ENCODE results near the gene IFITM1. TPM values are rescaled to one million over a fixed set of nuclear protein-coding genes. Genes with fewer than 3 reads are reported as not detected.
"Not testable (repeated sequence)": the region's sequence is repeated elsewhere in the genome, so short reads cannot be mapped to it uniquely, and the experiment has no call there.

The IFITM1 gene
- total RNA-seq, 1 donor from 2014 or later: 6.9 TPM

DNA sequence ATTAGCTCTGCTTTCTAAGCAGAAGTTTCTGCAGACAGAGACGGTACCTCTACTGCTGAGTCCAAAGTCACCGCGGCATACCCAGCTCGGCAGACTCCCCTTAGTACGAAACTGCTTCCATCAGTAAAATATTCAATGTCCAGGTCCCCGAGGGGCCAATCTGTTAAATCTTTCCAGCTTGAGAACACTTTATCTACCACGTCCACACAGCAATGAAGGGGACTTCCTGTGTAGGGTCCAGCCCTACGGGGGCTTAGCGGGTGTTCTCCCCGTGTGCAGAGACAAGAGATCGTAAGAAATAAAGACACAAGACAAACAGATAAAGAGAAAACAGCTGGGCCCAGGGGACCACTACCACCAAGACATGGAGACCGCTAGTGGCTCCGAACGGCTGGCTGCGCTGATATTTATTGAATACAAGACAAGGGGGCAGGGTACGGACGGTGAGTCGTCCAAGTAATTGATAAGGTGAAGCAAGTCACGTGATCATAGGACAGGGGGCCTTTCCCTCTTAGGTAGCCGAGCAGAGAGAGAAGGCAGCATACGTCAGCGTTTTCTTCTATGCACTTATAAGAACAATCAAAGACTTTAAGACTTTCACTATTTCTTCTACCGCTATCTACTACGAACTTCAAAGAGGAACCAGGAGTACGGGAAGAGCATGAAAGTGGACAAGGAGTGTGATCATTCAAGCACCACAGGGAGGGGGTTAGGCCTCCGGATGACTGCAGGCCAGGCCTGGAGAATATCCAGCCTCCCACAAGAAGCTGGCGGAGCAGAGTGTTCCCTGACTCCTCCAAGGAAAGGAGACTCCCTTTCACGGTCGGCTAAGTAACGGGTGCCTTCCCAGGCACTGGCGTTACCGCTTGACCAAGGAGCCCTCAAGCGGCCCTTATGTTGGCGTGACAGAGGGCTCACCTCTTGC, 11.0 kb downstream of the IFITM1 start:
- FAIRE-seq; DNase-seq (ENCODE audit: low spot score in 2 of 2): not testable (repeated sequence)

DNA sequence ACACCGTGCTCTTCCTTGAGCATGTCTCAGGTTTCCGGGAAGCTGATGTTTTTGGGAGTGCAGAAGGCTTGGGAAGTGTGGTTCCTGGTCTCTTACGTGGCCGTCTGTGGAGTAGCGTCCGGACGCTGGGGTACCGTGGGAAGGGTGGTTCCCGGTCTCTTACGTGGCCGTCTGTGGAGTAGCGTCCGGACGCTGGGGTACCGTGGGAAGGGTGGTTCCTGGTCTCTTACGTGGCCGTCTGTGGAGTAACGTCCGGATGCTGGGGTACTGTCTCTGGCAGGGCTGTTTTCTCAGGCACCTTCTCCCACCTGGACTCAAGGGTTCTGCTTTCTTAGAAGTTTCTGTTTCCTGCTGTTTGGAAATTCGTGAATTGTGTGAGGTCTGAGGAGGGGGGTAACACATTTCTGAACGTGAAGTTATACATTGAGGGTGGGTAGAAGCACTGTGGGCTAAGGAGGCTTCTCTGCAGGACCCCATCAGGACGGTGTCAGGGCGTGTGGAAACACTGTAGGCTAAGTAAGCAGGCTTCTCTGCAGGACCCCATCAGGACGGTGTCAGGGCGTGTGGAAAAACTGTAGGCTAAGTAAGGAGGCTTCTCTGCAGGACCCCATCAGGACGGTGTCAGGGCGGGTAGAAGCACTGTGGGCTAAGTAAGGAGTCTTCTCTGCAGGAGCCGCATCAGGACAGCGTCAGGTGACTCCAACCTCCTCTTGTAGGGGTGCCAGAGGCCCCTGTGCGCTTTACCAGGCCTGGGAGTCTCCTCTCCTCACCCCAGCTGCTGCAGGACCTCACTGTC, 12.2 kb downstream of the IFITM1 start:
- DNase-seq (ENCODE audit: low spot score in 2 of 2) (no peak), FAIRE-seq (no peak)

GRCh38 chr11:326592-326841, 12.7 kb downstream of the IFITM1 start:
- DNase-seq (ENCODE audit: low spot score in 2 of 2) (no peak), FAIRE-seq (no peak)

DNA sequence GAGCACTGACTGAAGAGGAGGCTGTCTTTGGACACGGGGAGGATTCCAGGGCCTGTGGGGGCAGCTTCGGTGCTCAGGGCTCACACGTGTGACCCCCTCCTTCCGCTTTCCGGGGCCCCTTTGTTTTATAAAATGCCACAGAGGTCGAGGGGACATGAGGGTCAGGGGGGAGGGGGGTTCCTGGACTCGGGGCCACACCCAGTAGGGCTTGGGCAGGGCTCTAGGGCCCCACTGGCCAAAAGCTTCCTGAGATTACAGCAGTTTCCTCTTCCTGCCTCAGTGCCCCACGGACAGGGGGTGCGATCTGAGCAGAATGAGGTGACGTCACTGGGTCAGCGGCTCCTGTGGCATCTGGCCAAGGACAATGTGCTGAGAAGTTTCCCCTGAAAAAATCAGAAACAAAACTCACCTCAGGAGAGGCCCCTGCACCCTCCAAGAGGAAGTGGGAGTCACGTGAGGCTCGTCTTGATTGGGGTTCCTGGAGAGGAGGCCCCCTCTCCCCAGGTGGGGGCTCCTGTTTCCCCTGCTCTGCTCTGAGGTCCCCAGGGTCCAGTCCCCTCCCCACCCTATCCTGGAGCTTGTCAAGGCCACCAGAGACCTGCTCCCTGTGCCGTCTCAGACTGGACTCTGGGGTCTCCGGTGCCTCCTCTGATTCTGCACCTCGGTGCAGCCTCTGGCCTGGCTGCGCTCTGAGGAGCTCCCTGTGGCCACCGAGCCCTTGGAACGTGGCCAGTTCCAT, 13.2 kb downstream of the IFITM1 start:
- peak in 1 of 2 donors; percentile 64 for DNase-seq (ENCODE audit: low spot score in 2 of 2)
- no peak for FAIRE-seq

GRCh38 chr11:327581-327923, 13.7 kb downstream of the IFITM1 start:
- DNase-seq (ENCODE audit: low spot score in 2 of 2) (no peak), FAIRE-seq (no peak)

GRCh38 chr11:328012-328411, 14.2 kb downstream of the IFITM1 start:
- DNase-seq (ENCODE audit: low spot score in 2 of 2) (no peak), FAIRE-seq (no peak)

DNA sequence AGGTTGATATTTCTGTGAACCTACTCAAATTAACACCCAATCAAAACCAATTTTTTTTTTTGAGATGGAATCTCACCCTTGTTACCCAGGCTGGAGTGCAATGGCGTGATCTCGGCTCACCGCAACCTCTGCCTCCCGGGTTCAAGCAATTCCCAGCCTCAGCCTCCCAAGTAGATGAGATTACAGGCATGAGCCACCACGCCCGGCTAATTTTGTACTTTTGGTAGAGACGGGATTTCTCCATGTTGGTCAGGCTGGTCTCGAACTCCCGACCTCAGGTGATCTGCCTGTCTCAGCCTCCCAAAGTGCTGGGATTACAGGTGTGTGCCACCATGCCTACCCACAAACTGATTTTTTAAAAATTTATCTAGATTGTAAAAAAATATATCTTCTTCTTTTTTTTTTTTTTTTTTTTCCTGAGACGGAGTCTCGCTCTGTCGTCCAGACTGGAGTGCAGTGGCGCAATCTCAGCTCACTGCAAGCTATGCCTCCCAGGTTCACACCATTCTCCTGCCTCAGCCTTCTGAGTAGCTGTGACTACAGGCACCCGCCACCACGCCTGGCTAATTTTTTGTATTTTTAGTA, 14.8 kb downstream of the IFITM1 start:
- not testable (repeated sequence) for FAIRE-seq; DNase-seq (ENCODE audit: low spot score in 2 of 2)

GRCh38 chr11:329886-330253, 16.0 kb downstream of the IFITM1 start:
- no peak for FAIRE-seq
- no peak for DNase-seq (ENCODE audit: low spot score in 2 of 2)

- DNase-seq (ENCODE audit: low spot score in 2 of 2) (no peak), FAIRE-seq (no peak)
These were observed 16.5 kb downstream of the IFITM1 start for GRCh38 chr11:330307-330693.

DNA sequence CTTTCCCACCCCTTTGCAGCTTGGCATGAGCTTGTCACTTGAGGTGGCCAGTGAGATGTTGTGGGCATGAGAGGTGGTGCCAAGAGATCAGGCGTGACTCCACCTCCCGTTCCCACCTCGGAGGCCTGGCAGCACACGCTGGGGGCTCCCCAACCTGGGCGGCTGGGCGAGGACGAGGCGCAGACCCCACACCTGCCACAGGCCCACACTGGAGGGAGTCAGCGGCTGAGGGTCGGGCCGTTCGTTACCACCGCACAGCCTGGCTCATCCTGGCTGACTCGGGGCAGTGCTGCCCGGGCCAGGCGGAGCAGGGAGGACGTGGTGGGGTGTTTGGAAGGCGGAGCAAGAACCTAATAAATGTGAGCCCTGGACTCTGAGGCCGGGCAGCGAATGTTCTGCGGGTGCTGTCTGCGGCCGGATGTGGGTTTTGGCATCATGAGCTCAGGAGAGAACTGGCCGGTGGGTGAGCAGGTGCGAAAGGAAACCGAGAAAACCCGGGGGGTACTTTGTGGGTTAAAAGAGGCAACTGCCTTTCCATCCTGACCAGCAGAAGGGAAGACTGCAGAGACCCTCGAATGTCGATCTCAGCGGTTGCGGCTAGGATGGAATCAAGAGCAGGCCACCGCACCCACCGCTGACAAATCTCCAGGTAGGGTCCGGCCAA, 17.0 kb downstream of the IFITM1 start:
- no peak for DNase-seq (ENCODE audit: low spot score in 2 of 2)
- no peak for FAIRE-seq

GRCh38 chr11:331358-332060, 17.7 kb downstream of the IFITM1 start:
- FAIRE-seq (no peak), DNase-seq (ENCODE audit: low spot score in 2 of 2) (no peak)

- FAIRE-seq: no peak
- DNase-seq (ENCODE audit: low spot score in 2 of 2): no peak
These were observed 19.0 kb downstream of the IFITM1 start for GRCh38 chr11:332651-333480.

DNA sequence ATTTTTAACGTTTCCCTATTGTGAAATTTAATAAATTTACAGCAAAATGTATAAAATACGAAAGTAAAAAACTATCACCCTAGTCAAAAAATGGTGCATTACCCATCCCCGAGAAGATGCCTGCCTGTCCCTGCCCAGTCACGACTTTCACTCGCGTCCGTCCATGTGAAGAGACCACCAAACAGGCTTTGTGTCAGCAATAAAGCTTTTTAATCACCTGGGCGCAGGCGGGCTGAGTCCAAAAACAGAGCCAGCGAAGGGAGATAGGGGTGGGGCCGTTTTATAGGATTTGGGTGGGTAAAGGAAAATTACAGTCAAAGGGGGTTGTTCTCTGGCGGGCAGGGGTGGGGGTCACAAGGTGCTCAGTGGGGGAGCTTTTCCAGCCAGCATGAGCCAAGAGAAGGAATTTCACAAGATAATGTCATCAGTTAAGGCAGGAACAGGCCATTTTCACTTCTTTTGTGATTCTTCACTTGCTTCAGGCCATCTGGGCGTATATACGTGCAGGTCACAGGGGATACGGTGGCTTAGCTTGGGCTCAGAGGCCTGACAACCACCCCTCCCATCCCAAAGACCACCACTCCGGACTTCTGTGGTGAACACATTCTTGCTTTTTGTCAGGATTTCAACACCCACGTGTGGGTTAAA, 19.9 kb downstream of the IFITM1 start:
- FAIRE-seq: not testable (repeated sequence)

GRCh38 chr11:334264-334994, 20.6 kb downstream of the IFITM1 start:
- FAIRE-seq (no peak), DNase-seq (ENCODE audit: low spot score in 2 of 2) (no peak)

More for the DNA sequence above, 19.9 kb downstream of the IFITM1 start:
- DNase-seq (ENCODE audit: low spot score in 2 of 2): not testable (repeated sequence)

GRCh38 chr11:335779-336658, 22.2 kb downstream of the IFITM1 start:
- DNase-seq (ENCODE audit: low spot score in 2 of 2): no peak
- FAIRE-seq: no peak

GRCh38 chr11:336659-337198, 22.9 kb downstream of the IFITM1 start:
- no peak for DNase-seq (ENCODE audit: low spot score in 2 of 2)
- FAIRE-seq: no peak
